ENCODE measurements around the gene KCNJ15.
"Not testable (repeated sequence)": the region's sequence is repeated elsewhere in the genome, so short reads cannot be mapped to it uniquely, and the experiment has no call there.

The KCNJ15 gene

DNA sequence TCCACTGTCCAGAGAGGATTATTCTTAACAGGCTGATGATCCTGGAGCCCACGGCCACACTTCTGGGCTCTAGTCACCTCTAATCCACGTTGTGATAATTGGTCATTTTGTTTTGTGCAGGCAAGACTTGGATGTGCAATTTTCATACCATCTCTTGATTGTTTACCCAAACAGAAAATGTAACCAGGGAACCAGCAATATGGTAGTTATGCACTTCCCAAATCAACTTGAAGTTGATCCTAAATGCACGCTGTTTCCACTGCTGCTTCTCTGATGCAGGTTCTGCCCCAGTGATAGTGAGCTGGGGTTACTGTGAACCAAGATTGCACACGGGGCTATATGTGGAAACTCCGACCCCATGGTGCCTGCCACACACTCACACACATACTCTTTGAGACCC is 14.7 kb upstream of the KCNJ15 start:
- in situ Hi-C loops (cut with MboI; ENCODE audit: low pct_unique_long_range_greater_than_20kb, low sequenced_read_pairs) = no loop called here
- no peak for DNase-seq

DNA sequence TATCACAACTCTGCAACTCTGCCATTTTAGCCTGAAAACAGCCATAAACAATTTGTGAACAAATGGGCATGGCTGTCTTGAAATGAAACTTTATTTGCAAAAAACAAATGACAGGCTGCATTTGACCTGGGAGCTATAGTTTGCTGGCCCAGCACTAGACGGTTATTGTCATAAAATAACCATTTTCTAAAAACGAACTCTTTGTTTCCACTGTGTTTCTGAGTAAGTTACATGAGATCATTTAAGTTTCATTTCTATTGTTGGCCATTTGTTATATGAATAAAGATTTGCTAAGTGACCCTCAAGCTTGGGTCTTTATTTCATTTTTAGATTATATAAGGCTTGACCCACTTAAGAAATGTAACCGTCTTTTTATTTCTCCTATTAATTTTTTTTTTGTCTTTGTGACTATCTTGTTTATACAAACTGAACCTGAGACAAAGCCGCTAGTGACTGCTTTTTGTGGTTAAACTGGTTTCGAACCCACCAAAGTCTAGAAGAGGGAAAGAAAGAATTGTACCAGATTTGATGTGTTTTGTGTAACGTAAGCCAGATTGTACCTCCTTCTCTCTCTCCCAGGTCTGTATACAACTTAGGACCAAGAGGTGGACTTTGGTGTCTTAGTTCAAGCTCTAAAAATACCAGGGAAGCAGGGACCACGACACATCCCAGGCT is 12.9 kb upstream of the KCNJ15 start:
- DNase-seq = no peak
- in situ Hi-C loops (cut with MboI; ENCODE audit: low pct_unique_long_range_greater_than_20kb, low sequenced_read_pairs) = no loop called here

DNA sequence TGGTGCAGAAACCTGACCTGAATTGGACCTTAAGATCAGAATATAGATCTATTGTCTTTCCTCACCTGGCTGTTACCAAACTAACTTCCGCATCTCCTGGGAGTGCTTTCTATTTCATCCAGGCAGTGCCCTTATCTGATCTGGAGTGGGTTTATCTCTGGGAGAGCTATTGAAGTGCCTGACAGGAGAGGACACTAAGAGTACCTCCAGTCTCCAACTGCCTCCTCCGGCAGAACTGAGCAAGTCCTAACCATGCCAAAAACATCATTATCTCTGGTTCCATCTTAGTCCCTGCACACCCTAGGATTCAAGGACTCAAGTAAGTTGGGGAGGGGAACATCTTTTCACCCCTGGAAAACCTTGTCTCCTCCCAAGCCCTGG is 12.4 kb upstream of the KCNJ15 start:
- in situ Hi-C loops (cut with MboI; ENCODE audit: low pct_unique_long_range_greater_than_20kb, low sequenced_read_pairs) = no loop called here
- no peak for DNase-seq

DNA sequence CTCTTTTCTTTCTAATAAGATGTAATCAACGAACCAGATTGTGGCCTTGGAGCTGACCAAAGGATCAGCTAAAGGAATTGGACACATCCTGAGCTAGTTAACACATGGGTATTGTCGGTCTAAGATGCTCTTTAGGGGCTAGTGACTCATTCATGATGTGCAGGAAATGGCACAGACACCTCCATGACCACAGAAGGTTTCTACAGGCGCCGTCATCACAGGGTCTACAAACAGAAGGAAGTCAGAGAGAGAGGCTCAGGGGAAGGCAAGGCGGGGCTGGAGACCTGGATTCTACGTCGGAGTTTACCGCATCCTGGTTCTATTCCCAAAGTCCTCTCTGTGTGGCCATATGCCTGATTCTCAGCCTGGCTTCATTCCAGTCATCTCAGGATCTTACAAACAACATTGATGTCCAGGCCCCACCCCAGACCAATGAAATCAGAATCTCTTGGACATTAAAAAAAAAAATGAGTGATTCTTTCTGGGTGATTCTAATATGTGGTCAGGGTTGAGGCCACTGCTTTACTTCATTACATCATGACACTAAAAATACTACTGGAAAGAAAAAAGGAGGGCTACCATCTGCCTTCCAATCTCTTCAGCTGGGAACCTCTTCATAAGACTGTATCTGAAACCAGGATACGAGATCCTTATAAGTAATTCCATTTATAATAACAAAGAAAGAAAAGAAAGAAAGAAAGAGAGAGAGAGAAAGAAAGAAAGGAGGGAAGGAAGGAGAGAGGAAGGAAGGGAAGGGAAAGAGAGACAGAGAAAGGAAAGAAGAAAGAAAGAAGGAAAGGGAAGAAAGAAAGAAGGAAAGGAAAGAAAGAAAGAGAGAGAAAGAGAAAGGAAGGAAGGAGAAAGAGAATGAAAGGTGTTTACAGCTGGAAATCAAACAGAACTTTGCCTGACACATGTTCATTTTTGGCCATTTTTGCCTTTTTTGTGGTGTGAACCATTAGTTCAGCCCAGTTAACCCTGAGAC is 11.6 kb upstream of the KCNJ15 start:
- in situ Hi-C loops (cut with MboI; ENCODE audit: low pct_unique_long_range_greater_than_20kb, low sequenced_read_pairs) = no loop called here

DNA sequence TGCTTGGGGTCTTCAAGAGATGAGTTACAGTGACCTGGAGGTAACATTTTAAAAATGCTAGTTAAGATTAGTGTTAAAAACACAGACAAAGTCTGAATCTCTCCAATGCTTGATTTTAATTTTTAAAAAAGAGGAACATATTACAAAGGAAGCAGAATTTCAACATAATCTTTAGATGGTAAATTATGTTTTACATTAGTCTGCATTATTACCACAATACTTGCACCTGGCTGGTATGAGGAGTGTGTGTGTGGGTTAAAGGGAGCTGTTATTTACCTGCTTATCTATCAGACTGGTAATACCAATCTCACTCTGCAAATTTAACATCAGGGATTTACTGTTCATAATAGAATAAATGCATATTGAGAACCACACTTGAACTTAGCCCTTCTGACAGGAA is 10.3 kb upstream of the KCNJ15 start:
- in situ Hi-C loops (cut with MboI; ENCODE audit: low pct_unique_long_range_greater_than_20kb, low sequenced_read_pairs) = no loop called here
- no peak for DNase-seq

More for the DNA sequence above, 11.6 kb upstream of the KCNJ15 start:
- no peak for DNase-seq

DNA sequence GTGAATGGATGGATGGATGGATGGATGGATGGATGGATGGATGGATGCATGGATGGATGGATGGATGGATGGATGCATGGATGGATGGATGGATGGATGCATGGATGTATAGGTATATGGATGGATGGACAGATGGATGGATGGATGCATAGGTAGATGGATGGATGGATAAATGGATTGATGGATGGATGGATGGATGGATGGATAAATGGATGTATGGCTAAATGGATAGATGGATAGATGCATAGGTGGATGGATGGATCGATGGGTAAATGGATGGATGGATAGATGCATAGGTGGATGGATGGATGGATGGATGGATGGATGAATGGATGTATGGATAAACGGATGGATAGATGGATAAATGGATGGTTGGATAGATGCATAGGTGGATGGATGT is 9.7 kb upstream of the KCNJ15 start:
- in situ Hi-C loops (cut with MboI; ENCODE audit: low pct_unique_long_range_greater_than_20kb, low sequenced_read_pairs); DNase-seq: not testable (repeated sequence)

DNA sequence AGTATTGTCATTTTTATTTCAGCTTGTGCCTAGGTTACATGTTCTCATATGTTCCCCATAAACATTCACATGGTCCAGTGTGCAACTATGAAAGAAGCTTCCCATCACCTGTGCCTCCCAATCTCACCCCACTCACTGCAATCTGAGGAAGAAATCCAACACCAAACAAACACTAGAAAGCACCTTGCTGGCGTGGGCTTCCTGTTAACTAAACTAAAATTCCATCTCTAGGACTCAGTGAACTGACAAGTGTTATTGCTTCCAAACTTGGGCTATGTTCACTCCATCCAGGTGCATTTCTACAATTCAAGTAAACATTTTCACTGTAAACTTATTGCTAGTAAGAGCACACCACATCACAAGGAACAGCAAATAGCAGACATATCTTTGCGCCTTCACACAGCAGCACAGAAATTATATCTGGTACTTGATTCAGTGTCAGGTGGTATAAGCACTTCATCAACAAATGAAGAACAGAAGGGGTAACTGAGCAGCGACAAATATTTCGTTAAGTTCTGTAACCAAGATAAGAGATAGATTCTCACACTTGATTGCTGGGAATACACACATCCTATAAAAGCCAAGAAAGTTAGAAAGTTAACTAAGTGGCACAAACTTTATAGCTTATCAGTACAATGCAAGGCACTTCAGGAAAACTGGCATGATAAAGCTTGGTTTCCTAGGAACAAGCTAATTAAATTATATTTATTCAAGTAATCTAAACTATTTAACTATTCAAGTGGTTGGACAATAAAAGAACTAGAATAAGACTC is 8.9 kb upstream of the KCNJ15 start:
- in situ Hi-C loops (cut with MboI; ENCODE audit: low pct_unique_long_range_greater_than_20kb, low sequenced_read_pairs) = no loop called here
- no peak for DNase-seq

DNA sequence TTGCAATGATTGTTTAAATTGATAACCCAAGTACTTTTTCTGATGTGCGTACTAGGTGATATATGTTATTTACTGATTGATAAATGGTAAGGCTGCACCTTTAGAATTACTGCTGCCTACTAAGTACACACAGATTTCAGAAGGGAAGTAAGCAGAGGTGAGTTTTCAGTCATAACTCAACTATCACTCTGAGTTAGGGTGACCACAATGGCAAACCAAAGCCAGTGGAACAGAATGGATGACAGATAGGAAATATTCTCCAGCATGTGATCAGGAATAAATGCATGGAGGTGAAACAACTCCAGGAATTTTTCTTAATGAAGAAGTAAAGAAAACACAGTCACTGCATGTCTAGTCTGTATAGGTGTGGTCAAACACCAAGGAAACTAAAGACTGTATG is 7.5 kb upstream of the KCNJ15 start:
- DNase-seq = no peak
- in situ Hi-C loops (cut with MboI; ENCODE audit: low pct_unique_long_range_greater_than_20kb, low sequenced_read_pairs) = no loop called here

DNA sequence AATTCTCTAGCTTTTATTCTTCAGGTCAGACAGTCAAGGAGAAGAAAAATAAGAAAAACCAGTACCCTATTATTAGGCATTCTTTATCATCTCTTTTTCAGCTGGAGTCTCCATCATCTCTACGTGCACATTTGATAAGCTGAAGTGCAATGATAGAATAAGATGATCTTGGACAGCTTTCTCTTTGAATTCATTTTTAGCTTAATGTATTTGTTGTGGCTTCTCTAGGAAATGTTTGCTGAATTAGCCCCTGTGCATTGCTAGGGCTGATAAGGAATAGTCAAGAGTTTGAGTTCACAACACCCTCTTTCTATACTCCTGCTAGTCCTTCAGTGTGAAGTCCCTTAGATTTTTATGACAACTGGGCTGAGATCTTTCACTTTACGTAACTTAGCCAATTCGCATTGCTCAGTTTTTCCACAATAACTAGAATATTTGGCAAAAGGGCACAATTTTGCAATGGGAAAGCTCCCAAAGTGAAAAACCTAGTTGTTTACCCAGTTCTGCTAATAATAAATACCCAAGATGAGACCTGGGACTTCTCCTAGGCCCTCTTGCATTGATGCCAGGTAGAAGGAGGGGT is 7.0 kb upstream of the KCNJ15 start:
- in situ Hi-C loops (cut with MboI; ENCODE audit: low pct_unique_long_range_greater_than_20kb, low sequenced_read_pairs) = no loop called here
- DNase-seq = no peak

DNA sequence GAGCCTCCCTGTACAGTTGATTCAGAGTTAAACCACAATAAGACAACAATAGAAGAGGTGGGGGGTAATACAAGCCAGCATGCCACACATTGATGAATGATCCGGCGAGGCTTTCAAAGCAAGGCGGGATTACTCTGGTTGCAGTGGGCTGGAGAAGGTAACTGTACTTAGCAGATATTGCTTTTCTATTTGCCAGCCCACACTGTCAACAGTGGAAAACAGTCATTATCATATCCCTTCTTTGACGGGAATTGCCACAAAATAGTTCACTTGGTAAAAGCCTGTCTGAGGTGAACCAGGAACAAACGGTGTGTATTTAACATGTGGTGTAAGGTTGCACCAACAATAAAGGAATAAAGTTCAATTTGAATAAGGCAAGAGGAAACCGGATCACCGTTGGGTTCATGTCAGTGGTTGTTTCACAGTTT is 5.8 kb upstream of the KCNJ15 start:
- no peak for DNase-seq
- in situ Hi-C loops (cut with MboI; ENCODE audit: low pct_unique_long_range_greater_than_20kb, low sequenced_read_pairs) = no loop called here

DNA sequence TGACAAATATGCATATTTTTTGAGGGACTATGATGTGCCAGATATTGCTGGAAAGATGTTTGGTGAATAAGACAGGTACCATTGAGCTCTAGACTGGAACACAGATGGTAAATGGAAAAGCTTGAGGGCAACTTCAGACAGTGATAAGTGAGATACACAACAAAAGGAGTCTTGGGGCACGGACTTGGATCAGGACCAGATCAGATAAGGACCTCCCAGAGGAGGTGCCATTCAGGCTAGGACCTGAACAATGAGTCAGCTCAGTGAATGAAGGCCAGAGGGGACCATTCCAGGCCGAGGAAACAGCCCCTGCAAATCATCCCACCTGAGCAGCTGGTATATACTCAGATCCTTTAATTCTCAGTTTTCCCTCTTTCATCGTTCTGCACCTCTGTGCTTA is 1.8 kb upstream of the KCNJ15 start:
- DNase-seq = no peak
- in situ Hi-C loops (cut with MboI; ENCODE audit: low pct_unique_long_range_greater_than_20kb, low sequenced_read_pairs) = no loop called here

DNA sequence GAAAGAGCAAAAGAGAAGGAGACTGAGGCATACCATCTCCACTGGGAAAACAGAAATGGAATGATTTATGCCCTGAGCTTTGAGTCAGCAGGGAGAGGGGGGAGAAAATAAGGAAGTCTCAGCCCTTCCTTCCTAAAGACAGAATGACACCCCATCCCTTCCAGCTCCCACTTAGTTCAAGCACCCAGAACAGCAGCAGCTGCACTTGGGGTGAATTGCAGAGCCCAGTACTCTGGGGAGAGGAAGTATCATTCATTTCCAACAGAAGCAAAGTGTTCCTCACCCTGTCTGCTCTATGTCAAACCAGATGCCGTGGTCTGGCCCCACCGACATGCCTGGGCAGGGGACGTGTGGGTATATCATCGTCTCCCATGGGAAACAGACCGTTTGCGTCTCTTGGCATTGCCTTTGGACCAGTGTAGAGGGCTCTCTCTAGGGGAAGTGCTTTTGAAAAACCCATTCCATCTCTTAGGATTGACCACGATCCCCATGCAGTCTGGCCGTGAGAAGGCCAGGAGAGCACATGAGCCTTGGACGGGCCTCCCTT is 1.1 kb upstream of the KCNJ15 start:
- DNase-seq = no peak
- in situ Hi-C loops (cut with MboI; ENCODE audit: low pct_unique_long_range_greater_than_20kb, low sequenced_read_pairs) = no loop called here

DNA sequence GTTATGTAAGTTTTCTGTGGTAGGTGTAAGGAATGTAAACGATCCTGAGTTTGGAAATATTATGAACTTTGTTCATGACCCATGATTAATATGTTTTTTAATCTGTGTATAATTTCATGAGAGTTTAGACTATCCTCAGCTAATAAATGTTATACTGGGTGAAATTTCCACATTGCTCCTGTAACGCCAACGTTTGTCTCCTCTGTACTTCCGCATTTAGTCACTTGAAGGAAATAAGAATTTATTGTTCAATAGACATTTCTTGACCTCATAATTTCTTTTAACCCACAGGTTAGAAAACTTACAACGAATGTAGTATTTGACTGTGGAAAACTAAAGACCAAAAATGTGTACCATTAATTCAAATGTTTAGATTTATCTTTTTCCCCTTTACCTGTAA is 876 bp downstream of the KCNJ15 start:
- no peak for DNase-seq
- in situ Hi-C loops (cut with MboI; ENCODE audit: low pct_unique_long_range_greater_than_20kb, low sequenced_read_pairs) = no loop called here

DNA sequence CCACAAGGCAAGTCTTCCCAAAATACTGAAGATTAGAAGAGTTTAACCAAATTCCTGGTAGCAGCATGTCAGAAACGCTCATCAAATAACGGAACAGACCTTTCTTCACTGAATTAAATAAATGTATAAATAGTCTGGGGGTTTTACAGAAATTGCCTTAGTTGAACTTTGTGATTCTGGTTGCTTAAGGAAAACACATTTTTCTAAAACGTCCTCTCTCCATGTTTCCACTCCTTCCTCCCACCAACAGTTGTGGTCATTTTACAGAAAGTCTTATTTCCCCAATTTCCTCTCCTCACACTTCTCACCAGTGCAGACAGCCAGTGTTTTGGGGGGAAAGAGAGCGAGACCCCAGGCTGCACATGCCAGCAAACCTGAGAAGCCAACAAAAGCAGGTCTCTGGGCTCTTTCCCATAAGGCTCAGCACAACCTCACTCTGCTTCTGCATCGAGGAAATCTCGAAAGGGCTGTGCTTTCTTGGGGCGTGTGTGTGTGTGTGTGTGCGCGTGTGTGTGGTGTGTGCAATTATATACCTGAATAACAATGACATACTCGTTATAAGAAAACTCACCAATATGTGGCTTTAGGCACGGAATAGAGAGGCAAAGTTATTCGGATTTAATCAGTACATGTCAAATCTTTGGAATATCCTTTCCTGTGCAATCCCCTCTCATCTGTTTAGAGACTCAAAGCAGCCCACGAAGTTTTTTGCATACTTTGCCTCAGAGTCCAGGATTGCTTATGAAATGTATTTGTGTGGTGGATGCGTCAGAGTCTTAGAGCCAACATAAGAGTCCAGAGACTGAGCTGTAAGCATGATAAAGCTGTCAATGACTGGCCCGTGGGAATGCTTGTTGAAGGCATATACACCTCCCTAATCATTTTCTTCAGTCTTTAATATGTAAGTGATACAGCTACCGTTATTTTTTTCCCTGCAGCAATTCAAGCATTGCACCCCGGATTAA is 2.0 kb downstream of the KCNJ15 start:
- in situ Hi-C loops (cut with MboI; ENCODE audit: low pct_unique_long_range_greater_than_20kb, low sequenced_read_pairs) = no loop called here
- no peak for DNase-seq

DNA sequence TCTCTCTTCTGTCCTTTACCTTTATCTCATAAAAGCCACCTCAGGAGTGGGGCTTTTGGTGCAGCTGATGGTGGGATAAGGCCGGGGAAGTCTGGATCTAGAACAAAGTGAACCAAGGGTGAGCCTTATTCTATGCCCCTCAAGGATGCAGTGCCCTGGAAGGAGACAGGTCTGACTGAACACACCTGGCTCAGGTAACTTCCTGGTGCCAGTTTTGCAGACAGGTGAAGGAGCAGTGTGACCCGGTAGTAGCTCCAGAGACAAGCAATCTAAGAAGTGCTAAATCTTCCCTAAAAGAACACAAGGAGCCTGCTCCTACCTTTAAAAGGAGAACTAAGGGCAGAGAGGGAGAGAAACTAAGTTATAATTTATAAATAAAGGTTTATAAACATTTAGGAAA is 2.9 kb downstream of the KCNJ15 start:
- no peak for DNase-seq
- in situ Hi-C loops (cut with MboI; ENCODE audit: low pct_unique_long_range_greater_than_20kb, low sequenced_read_pairs) = no loop called here

DNA sequence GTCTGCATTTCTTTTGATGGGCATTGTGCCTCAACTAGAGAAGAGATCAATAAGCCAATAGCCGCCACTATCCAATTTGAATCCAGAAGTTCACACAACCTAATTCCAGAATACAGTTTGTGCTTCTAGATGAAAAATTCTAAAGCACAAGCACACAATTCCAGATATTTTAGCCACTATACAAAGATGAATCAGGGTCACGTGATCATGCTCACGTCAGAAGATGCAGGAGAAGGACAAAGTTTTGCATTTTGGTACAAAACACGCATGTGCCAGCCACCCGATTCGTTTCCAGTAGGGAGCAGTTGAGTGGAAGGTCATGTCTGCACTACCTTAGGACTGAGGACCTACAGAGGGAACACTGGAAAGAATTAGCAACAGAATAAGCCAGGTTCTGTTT is 3.6 kb downstream of the KCNJ15 start:
- DNase-seq = no peak
- in situ Hi-C loops (cut with MboI; ENCODE audit: low pct_unique_long_range_greater_than_20kb, low sequenced_read_pairs) = no loop called here

DNA sequence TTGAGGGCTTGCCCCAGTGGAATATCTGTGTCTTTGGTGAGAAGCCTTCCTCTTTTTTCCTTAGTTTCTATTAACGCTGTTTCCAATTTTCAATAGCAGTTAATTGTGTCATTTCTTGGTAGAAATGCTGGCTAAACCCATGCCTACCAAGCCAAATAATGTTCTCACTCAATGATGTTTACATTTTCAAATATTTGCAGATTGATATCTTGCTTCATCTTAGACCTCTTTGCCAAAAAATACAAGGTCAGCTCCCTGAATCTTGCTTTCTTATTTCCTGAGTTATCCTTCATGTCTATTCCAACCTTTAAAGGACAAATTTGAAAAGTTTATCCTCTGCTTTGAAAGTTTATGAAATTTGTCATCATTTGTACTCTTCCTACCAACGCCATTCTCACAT is 5.1 kb downstream of the KCNJ15 start:
- no peak for DNase-seq
- in situ Hi-C loops (cut with MboI; ENCODE audit: low pct_unique_long_range_greater_than_20kb, low sequenced_read_pairs) = no loop called here

DNA sequence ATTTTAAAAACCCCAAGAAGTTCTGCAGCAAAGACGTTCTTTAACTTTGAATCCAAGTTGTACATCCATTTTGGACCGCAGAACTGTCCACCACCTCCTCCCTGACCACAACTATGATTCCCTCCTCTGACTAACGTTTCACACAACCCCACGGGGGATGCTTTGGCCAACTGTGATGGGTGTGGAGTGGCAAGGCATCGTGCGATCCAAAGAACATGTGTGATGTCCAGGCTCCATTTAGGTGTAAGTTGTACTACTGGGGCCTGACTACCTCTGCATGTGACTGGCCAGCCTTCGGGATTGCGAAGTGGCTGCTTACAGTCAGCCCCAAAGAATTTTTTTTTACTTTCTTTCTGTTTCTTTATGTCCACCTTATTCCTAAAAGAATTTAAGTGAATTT is 6.7 kb downstream of the KCNJ15 start:
- no peak for DNase-seq
- in situ Hi-C loops (cut with MboI; ENCODE audit: low pct_unique_long_range_greater_than_20kb, low sequenced_read_pairs) = no loop called here

Measured in KBM-7 (cell line).